OCI-LY3 (cell line): ENCODE data around the gene CCM2.

ENCODE experiments used
- EZH2phosphoT487 ChIP-seq: fragments of 200-600 bp; shearing (Covaris generic); IDR thresholded peaks from 2 replicates; pipeline ENCODE4 v1.6.1; 2018; ENCODE audit warnings: antibody characterized with exemption, mixed run types, low read depth
- TF ChIP-seq, protein P1 (sequence below): fragments of 200-600, 300-600 bp; sonication (generic); IDR thresholded peaks from 2 replicates; pipeline ENCODE4 v1.5.1; 2014; ENCODE audit warnings: antibody characterized with exemption, low read length, low read depth

DNA sequence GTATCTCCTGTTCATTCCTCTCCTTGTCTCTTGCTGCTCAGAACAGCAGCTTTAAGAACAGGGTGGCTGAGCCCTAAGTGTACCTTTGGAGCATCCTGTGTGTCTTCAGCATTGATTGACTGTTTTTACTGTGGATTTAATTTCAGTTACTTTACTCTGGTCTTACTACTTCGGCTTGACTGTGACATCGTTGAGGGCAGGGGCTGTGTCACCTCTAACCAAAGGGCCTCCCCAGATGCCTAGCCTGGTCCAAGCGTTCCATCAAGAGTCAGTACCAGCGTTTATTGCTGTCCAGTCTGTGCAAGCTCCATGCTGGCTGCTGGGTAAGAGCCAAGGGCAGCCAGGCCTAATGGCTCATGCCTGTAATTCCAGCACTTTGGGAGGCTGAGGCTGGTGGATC is 32.4 kb downstream of the CCM2 start:
- TF ChIP-seq, protein P1, sequence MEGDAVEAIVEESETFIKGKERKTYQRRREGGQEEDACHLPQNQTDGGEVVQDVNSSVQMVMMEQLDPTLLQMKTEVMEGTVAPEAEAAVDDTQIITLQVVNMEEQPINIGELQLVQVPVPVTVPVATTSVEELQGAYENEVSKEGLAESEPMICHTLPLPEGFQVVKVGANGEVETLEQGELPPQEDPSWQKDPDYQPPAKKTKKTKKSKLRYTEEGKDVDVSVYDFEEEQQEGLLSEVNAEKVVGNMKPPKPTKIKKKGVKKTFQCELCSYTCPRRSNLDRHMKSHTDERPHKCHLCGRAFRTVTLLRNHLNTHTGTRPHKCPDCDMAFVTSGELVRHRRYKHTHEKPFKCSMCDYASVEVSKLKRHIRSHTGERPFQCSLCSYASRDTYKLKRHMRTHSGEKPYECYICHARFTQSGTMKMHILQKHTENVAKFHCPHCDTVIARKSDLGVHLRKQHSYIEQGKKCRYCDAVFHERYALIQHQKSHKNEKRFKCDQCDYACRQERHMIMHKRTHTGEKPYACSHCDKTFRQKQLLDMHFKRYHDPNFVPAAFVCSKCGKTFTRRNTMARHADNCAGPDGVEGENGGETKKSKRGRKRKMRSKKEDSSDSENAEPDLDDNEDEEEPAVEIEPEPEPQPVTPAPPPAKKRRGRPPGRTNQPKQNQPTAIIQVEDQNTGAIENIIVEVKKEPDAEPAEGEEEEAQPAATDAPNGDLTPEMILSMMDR: no peak
- TF ChIP-seq EZH2phosphoT487: no peak
